Neuronal stem cell (in vitro differentiated cells): ENCODE results near the gene ETV6.

ENCODE experiments used
- DNase-seq: peaks from one replicate; pipeline ENCODE4 v3.0.0-alpha.2; 2013; ENCODE audit warnings: low spot score
- H2AFZ ChIP-seq: one replicate; pipeline ENCODE4 v1.6.1; 2013; ENCODE audit warnings: mild to moderate bottlenecking, low read length, inconsistent platforms
- H2AK5ac ChIP-seq: 2 replicates; pipeline ENCODE4 v1.6.1; 2013; ENCODE audit warnings: low read depth, mild to moderate bottlenecking, inconsistent platforms, low read length, moderate library complexity, mixed read lengths
- H2BK120ac ChIP-seq: 2 replicates; pipeline ENCODE4 v1.6.1; 2013; ENCODE audit warnings: low read depth, mild to moderate bottlenecking, inconsistent platforms, low read length, moderate library complexity, mixed read lengths
- H2BK12ac ChIP-seq: one replicate; pipeline ENCODE4 v1.6.1; 2013; ENCODE audit warnings: low read length, inconsistent platforms
- H2BK15ac ChIP-seq: 2 replicates; pipeline ENCODE4 v1.6.1; 2013; ENCODE audit warnings: mild to moderate bottlenecking, low read length, inconsistent platforms, mixed read lengths
- H2BK5ac ChIP-seq: one replicate; pipeline ENCODE4 v1.6.1; 2013; ENCODE audit warnings: inconsistent platforms, mild to moderate bottlenecking, low read length, moderate library complexity
- H3K14ac ChIP-seq: one replicate; pipeline ENCODE4 v1.6.1; 2013; ENCODE audit warnings: low read length, inconsistent platforms
- H3K18ac ChIP-seq: 2 replicates; pipeline ENCODE4 v1.6.1; 2013; ENCODE audit warnings: low read length, inconsistent platforms
- H3K23ac ChIP-seq: 2 replicates; pipeline ENCODE4 v1.6.1; 2013; ENCODE audit warnings: low read depth, mild to moderate bottlenecking, mixed read lengths, low read length, inconsistent platforms; ENCODE audit not compliant: poor library complexity
- H3K27ac ChIP-seq: replicated peaks from 3 replicates; pipeline ENCODE4 v1.5.1; 2013; ENCODE audit warnings: low read length, inconsistent platforms
- H3K27me3 ChIP-seq, 3 experiments: 2 replicates each; pipeline ENCODE4 v1.6.1; 2013; ENCODE audit warnings: low read length in 3 of 3, mild to moderate bottlenecking in 2 of 3, inconsistent platforms in 1 of 3, low read depth in 1 of 3, mixed read lengths in 1 of 3, moderate library complexity in 1 of 3; ENCODE audit not compliant: control insufficient read depth in 3 of 3, insufficient read depth in 3 of 3
- H3K36me3 ChIP-seq, 2 donors: replicated peaks in 1 of 2; 2 replicates each; pipeline ENCODE4 v1.6.1; 2013; ENCODE audit warnings: low read length in 2 of 2; ENCODE audit not compliant: control insufficient read depth in 2 of 2, insufficient read depth in 2 of 2
- H3K4ac ChIP-seq: 2 replicates; pipeline ENCODE4 v1.6.1; 2013; ENCODE audit warnings: inconsistent platforms, mild to moderate bottlenecking, low read length, moderate library complexity
- H3K4me1 ChIP-seq, 2 donors: 1 replicate in 1 of 2; 2 replicates in 1 of 2; pipeline ENCODE4 v1.6.1; 2013; ENCODE audit warnings: low read length in 2 of 2, low read depth in 1 of 2; ENCODE audit not compliant: control insufficient read depth in 2 of 2, insufficient read depth in 1 of 2
- H3K4me2 ChIP-seq: one replicate; pipeline ENCODE4 v1.6.1; 2013; ENCODE audit warnings: mild to moderate bottlenecking, low read length, inconsistent platforms; ENCODE audit not compliant: insufficient read depth, poor library complexity, severe bottlenecking
- H3K4me3 ChIP-seq, 2 donors: 2 replicates each; pipeline ENCODE4 v1.5.1; 2013; ENCODE audit warnings: low read length in 2 of 2, mild to moderate bottlenecking in 2 of 2, inconsistent platforms in 1 of 2, moderate library complexity in 1 of 2
- H3K79me1 ChIP-seq: one replicate; pipeline ENCODE4 v1.6.1; 2013; ENCODE audit warnings: low read depth, mild to moderate bottlenecking, inconsistent platforms, low read length, moderate library complexity
- H3K9ac ChIP-seq: one replicate; pipeline ENCODE4 v1.6.1; 2013; ENCODE audit warnings: mild to moderate bottlenecking, low read depth, low read length, inconsistent platforms; ENCODE audit not compliant: poor library complexity
- H3K9me3 ChIP-seq, 2 donors: replicated peaks in 1 of 2; 2 replicates each; pipeline versions ENCODE3 to v1.6.1; 2013; ENCODE audit warnings: low read length in 2 of 2, mild to moderate bottlenecking in 2 of 2, inconsistent platforms in 1 of 2, low read depth in 1 of 2, mixed read lengths in 1 of 2, moderate library complexity in 1 of 2; ENCODE audit not compliant: control insufficient read depth in 2 of 2, insufficient read depth in 1 of 2
- H4K8ac ChIP-seq: one replicate; pipeline ENCODE4 v1.6.1; 2013; ENCODE audit warnings: low read depth, mild to moderate bottlenecking, inconsistent platforms, low read length, moderate library complexity
- H4K91ac ChIP-seq: one replicate; pipeline ENCODE4 v1.6.1; 2013; ENCODE audit warnings: low read length, low read depth, mild to moderate bottlenecking, inconsistent platforms; ENCODE audit not compliant: poor library complexity
- WGBS, 2 donors: extraction: QIAGEN DNeasy Blood & Tissue Kit; methylation state at CpG; one replicate each; pipeline ENCODE4 v1.1.7; 2013; ENCODE audit warnings: missing lambda C conversion rate in 2 of 2, mixed read lengths in 1 of 2; ENCODE audit not compliant: insufficient read length in 2 of 2, insufficient replicate concordance in 1 of 2; ENCODE audit errors: extremely low coverage in 2 of 2; 5-methylcytosine and 5-hydroxymethylcytosine counted together

Gene ETV6

GRCh38 chr12:11653215-11653753 lies 3.8 kb downstream of the ETV6 start:
- Histone ChIP-seq H3K14ac (no peak overlapping the region), H3K27ac (no peak overlapping the region), H3K18ac (no peak overlapping the region), H4K8ac (no peak overlapping the region), H3K4ac (no peak overlapping the region), H3K4me2 (no peak overlapping the region), H2BK120ac (no peak overlapping the region), H2BK15ac (no peak overlapping the region), H2AFZ (no peak overlapping the region), H3K9ac (no peak overlapping the region), H2BK5ac (no peak overlapping the region), H3K27me3 (no peaks in the 10 kb centered on the region), H4K91ac (no peak overlapping the region), H3K4me1 (peaks cover 12 to 14% of the 10 kb centered on the region in 2 donors), H3K23ac (no peak overlapping the region), H3K79me1 (peaks cover 7% of the 10 kb centered on the region), H3K9me3 (no peaks in the 10 kb centered on the region), H2AK5ac (no peak overlapping the region), H2BK12ac (no peak overlapping the region), H3K4me3 (peak overlapping the region in 1 of 2 donors; percentile 92), H3K36me3 (peaks cover 0 to 5% of the 10 kb centered on the region in 2 donors)
- no peak for DNase-seq
- WGBS, 2 donors, result no CpG with 5 or more reads among the region's 7 CpGs

DNA sequence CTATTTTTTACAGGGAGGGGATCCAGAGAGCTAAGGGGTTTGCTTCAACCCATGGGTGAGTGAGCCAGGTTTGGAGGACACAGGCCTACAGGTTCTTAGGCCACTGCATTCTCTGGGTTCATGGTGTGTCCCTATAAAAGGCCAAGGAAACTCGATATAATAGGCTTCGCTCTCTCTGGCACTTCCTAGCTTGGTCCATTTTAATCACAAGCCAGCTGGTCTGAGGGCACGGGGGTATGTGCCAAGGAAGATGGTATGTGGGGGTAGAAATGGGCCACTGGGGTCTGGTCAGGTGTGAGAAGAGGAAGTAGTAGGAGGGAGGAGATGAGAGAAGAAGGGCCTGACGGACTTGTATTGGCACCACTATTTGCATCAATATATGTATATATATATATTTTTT lies 4.9 kb downstream of the ETV6 start:
- H3K9ac ChIP-seq, result no peak overlapping the region
- no peak overlapping the region for H2AK5ac ChIP-seq
- no peak overlapping the region for H2AFZ ChIP-seq
- H3K27ac ChIP-seq, result no peak overlapping the region
- H3K4me2 ChIP-seq, result no peak overlapping the region
- no peak overlapping the region for H2BK120ac ChIP-seq
- H3K4me3 ChIP-seq, result no peak overlapping the region
- no peaks in the 10 kb centered on the region for H3K9me3 ChIP-seq
- H4K8ac ChIP-seq, result no peak overlapping the region
- no peak overlapping the region for H2BK5ac ChIP-seq
- H3K4ac ChIP-seq, result no peak overlapping the region
- no peak overlapping the region for H3K23ac ChIP-seq
- DNase-seq, result no peak
- no peak overlapping the region for H3K14ac ChIP-seq
- peaks cover 7% of the 10 kb centered on the region for H3K79me1 ChIP-seq
- no peak overlapping the region for H2BK12ac ChIP-seq
- no CpG with 5 or more reads among the region's 4 CpGs for WGBS, 2 donors
- H3K36me3 ChIP-seq, result peaks cover 0 to 5% of the 10 kb centered on the region in 2 donors
- no peaks in the 10 kb centered on the region for H3K27me3 ChIP-seq
- H4K91ac ChIP-seq, result no peak overlapping the region
- peaks cover 12 to 16% of the 10 kb centered on the region in 2 donors for H3K4me1 ChIP-seq
- no peak overlapping the region for H3K18ac ChIP-seq
- H2BK15ac ChIP-seq, result no peak overlapping the region

DNA sequence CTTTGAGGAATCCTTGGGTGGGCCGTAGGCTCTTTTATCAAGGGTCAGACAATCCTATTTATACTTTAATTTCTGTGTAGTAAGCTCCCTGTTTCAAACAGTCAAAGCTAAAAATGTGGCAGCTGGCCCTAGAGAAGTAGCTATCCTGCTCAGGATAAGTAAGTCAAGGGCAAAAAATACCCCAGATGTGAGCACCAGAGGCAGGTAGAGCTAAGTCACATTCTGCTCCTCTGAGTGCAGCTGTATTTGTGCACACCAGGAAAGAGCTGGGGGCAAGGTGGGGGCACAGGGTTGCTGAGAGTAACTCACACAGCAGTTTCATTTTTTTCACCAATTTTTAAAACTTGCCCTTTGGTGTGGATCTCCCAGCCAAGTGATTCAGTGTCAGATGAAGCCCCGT lies 5.3 kb downstream of the ETV6 start:
- Histone ChIP-seq H3K14ac (no peak overlapping the region), H4K91ac (no peak overlapping the region), H3K79me1 (peaks cover 7% of the 10 kb centered on the region), H2BK5ac (no peak overlapping the region), H3K18ac (no peak overlapping the region), H3K4me2 (no peak overlapping the region), H3K4ac (no peak overlapping the region), H4K8ac (no peak overlapping the region), H3K4me1 (peaks cover 12 to 16% of the 10 kb centered on the region in 2 donors), H2AFZ (no peak overlapping the region), H2BK120ac (no peak overlapping the region), H3K4me3 (no peak overlapping the region), H3K27me3 (no peaks in the 10 kb centered on the region), H3K9ac (no peak overlapping the region), H2BK15ac (no peak overlapping the region), H3K23ac (no peak overlapping the region), H3K36me3 (peaks cover 0 to 5% of the 10 kb centered on the region in 2 donors), H3K27ac (no peak overlapping the region), H3K9me3 (no peaks in the 10 kb centered on the region), H2AK5ac (no peak overlapping the region), H2BK12ac (no peak overlapping the region)
- WGBS, 2 donors, result no CpG with 5 or more reads among the region's 2 CpGs
- DNase-seq, result no peak

- Histone ChIP-seq H3K27ac (no peak overlapping the region), H3K27me3 (no peaks in the 10 kb centered on the region), H4K91ac (no peak overlapping the region), H2BK5ac (no peak overlapping the region), H3K4me3 (no peak overlapping the region), H3K9me3 (no peaks in the 10 kb centered on the region), H4K8ac (no peak overlapping the region), H2AFZ (no peak overlapping the region), H3K14ac (no peak overlapping the region), H2BK15ac (no peak overlapping the region), H3K18ac (no peak overlapping the region), H3K4me1 (peaks cover 12 to 16% of the 10 kb centered on the region in 2 donors), H3K9ac (no peak overlapping the region), H3K79me1 (peaks cover 7% of the 10 kb centered on the region), H2AK5ac (no peak overlapping the region), H2BK120ac (no peak overlapping the region), H3K4ac (no peak overlapping the region), H3K36me3 (peaks cover 0 to 8% of the 10 kb centered on the region in 2 donors), H2BK12ac (no peak overlapping the region), H3K23ac (no peak overlapping the region), H3K4me2 (no peak overlapping the region)
- WGBS, 2 donors, result 100% methylated on average over 1 of the region's 5 CpGs; no CpG with 5 or more reads in 1 of the 2 donors
- no peak for DNase-seq
Measured at GRCh38 chr12:11655842-11656241, 6.4 kb downstream of the ETV6 start.
